Thymus (tissue), 11 donors: ENCODE measurements around the gene SURF1. TPM values are rescaled to one million over a fixed set of nuclear protein-coding genes. Genes with fewer than 3 reads are reported as not detected.
A peak's percentile ranks its signal among the peaks of the same experiment; 100 is the strongest.

ENCODE experiments used
- DNase-seq, 9 donors: peaks; one replicate each; pipeline ENCODE4 v3.0.0-alpha.2; 2013; ENCODE audit warnings: low spot score in 9 of 9, low read depth in 6 of 9, missing footprints in 1 of 9
- H3K27ac ChIP-seq, 2 donors: one replicate each; pipeline ENCODE4 v1.5.1; 2013; ENCODE audit warnings: control low read depth in 1 of 2, low read depth in 1 of 2, low read length in 1 of 2, mild to moderate bottlenecking in 1 of 2, moderate library complexity in 1 of 2
- H3K27me3 ChIP-seq, 2 donors: one replicate each; pipeline ENCODE4 v1.5.1; 2013; ENCODE audit warnings: low read length in 1 of 2; ENCODE audit not compliant: control insufficient read depth in 2 of 2, insufficient read depth in 1 of 2
- H3K36me3 ChIP-seq, 2 donors: one replicate each; pipeline ENCODE4 v1.5.1; 2013; ENCODE audit warnings: low read length in 1 of 2, mild to moderate bottlenecking in 1 of 2, moderate library complexity in 1 of 2; ENCODE audit not compliant: control insufficient read depth in 2 of 2, insufficient read depth in 2 of 2
- H3K4me1 ChIP-seq, 2 donors: one replicate each; pipeline ENCODE4 v1.5.1; 2013; ENCODE audit warnings: low read length in 2 of 2; ENCODE audit not compliant: control insufficient read depth in 2 of 2, insufficient read depth in 2 of 2
- H3K4me3 ChIP-seq, 2 donors: one replicate each; pipeline ENCODE4 v1.5.1; 2013; ENCODE audit warnings: low read length in 2 of 2, control low read depth in 1 of 2, mild to moderate bottlenecking in 1 of 2
- H3K9me3 ChIP-seq, 2 donors: one replicate each; pipeline ENCODE4 v1.5.1; 2013; ENCODE audit warnings: low read length in 1 of 2, mild to moderate bottlenecking in 1 of 2; ENCODE audit not compliant: control insufficient read depth in 2 of 2, insufficient read depth in 1 of 2
- WGBS: extraction: QIAGEN DNeasy Blood & Tissue Kit; methylation state at CpG from one replicate; pipeline ENCODE4 v1.1.7; 2013; 5-methylcytosine and 5-hydroxymethylcytosine counted together
- polyA plus RNA-seq: library from polyadenylated mRNA; stranded (reverse); fragments of 200-250 nt; gene quantifications from one replicate; pipeline ENCODE4 v1.2.3, GENCODE V29; 2013
- total RNA-seq: library from RNA; stranded (reverse); fragments of 120-200 nt; gene quantifications from one replicate; pipeline ENCODE4 v1.2.4, GENCODE V29; 2013
- donor health status: healthy.

Gene SURF1
- total and polyA plus RNA-seq, 2 donors = 31.9 to 84.0 TPM

DNA sequence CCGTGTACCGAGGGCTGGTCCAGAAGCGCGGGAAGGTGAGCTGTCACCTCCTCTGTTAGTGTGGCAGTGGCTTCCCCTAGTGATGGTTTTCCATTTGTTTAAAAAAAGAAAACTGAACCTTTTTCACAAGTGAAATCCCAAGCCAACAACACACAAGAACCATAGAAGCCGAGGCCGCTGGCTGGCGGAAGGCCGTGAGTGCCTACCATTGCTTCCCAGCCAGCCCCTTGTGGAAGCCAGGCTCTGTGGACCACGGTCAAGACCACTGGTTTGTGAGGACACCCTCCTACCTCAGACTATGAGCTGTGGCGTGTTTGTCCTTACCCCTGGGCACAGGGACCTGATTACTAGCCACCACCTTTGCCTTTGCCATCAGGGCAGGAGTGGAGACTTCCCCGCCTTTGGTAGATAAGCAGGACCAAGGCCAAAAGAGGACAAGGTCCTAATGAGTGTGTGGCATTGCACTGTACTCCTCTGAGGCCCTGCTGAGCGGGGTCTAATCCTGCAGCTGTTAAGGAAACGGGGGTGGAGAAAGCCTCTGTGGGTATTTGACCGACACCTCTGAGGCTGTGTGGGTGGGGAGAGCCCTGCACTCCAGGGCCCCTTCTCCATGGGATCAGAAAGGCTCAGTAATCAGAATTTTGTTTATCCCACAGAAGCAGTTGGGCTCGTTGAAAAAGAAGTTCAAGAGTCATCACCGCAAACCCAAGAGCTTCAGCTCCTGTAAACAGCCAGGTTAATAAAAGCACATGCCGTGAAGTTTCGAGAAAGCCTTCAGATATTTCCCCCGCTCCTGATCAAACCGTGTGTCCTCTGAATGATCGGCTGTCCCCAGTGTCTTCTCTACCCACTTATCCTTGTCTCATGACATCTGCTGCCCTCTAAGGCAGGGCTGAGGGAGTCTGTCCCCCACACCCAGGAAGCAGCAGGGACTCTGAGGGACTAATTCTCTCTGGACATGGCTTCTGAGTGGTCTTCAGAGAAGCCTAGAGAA lies 4.4 kb upstream of the SURF1 start:
- peaks cover 10 to 20% of the 10 kb centered on the region in 2 donors for H3K4me1 ChIP-seq
- H3K36me3 ChIP-seq = peaks cover 61 to 62% of the 10 kb centered on the region in 2 donors
- no peaks in the 10 kb centered on the region for H3K27me3 ChIP-seq
- DNase-seq = no peak
- H3K27ac ChIP-seq = no peak overlapping the region
- 94% methylated on average over 21 of the region's 21 CpGs for WGBS
- H3K9me3 ChIP-seq = no peaks in the 10 kb centered on the region
- H3K4me3 ChIP-seq = no peak overlapping the region

DNA sequence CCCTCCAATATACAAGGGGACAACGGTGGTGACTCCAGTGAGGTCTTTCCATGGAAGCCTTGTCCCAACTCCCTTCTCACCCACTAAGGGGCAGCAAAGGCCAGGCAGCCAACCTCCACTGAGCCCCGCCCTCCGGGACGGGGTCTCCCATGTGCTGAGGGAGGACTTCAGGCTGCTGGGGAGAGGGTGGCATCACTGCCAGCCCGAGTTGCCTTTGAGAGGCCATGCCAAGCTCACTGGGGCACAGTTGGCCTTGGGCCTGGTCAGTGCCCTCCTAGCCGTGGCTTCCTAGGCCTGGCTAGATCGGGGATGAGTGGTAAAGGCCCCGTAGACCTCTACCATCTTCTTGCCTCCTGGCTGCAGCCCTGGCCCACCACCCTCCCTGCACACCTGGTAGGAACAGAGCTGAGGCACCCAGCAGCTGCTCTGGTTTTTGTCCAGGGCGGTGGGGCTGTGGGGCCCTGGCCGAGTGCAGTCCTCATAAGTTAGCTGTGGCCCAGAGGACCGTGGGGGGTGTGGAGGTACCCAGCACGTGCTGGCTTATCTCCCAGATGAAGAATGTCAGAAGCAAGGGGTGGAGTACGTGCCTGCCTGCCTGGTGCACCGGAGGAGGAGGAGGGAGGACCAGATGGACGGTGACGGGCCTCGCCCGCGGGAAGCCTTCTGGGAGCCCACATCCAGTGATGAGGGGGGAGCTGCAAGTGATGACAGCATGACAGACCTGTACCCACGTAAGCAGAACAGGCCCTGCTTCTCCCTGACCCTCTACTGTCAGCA lies 3.3 kb upstream of the SURF1 start:
- H3K4me1 ChIP-seq = peaks cover 13 to 23% of the 10 kb centered on the region in 2 donors
- no peaks in the 10 kb centered on the region for H3K27me3 ChIP-seq
- 93% methylated on average over 20 of the region's 20 CpGs for WGBS
- no peak overlapping the region for H3K4me3 ChIP-seq
- H3K27ac ChIP-seq = no peak overlapping the region
- no peak for DNase-seq
- H3K9me3 ChIP-seq = no peaks in the 10 kb centered on the region
- peaks cover 52% of the 10 kb centered on the region in 2 donors for H3K36me3 ChIP-seq

DNA sequence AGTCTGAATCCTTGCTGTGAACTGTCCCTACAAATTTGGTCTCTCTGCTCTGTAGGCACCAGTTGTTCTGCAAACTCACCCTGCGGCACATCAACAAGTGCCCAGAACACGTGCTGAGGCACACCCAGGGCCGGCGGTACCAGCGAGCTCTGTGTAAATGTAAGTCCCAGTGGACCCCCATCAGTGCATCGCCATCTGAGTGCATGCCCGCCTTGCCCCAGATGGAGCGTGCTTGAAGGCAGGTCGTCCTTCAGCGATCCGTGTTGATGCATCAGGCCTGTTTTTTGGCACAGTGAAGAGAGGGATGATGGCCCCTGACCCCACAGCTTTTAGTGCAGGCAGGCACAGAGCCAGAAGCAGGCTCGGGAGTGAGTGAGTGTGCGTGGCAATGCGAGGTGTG lies 1.4 kb upstream of the SURF1 start:
- WGBS = 98% methylated on average over 14 of the region's 14 CpGs
- H3K27me3 ChIP-seq = no peaks in the 10 kb centered on the region
- H3K4me3 ChIP-seq = no peak overlapping the region
- no peak for DNase-seq
- peaks cover 49 to 54% of the 10 kb centered on the region in 2 donors for H3K36me3 ChIP-seq
- H3K4me1 ChIP-seq = peaks cover 13 to 23% of the 10 kb centered on the region in 2 donors
- H3K9me3 ChIP-seq = no peaks in the 10 kb centered on the region
- no peak overlapping the region for H3K27ac ChIP-seq

DNA sequence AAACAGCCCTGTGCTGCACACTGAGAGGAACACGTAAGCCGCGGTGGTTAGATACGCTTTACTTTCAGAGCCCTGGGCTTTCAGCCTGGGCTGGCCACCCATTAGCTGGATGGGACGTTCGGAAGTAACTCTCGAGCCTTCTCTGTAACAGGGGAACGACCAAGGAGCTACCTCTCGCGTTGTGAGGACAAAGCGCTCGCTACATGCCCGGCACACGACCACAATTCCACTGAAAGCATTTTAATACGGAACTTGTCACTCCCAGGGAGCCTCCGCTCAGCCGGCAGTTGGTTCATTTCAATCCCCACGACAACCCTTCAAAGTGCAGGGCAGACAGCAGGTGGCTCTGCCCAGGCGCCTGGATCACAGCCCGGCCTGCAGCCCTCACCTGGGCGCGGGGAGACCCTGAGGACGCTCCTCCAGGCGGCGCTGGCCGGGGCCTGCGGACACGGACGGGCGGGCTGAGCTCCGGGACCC lies 368 bp downstream of the SURF1 start:
- peaks cover 49 to 56% of the 10 kb centered on the region in 2 donors for H3K36me3 ChIP-seq
- 1% methylated on average over 31 of the region's 31 CpGs for WGBS

DNA sequence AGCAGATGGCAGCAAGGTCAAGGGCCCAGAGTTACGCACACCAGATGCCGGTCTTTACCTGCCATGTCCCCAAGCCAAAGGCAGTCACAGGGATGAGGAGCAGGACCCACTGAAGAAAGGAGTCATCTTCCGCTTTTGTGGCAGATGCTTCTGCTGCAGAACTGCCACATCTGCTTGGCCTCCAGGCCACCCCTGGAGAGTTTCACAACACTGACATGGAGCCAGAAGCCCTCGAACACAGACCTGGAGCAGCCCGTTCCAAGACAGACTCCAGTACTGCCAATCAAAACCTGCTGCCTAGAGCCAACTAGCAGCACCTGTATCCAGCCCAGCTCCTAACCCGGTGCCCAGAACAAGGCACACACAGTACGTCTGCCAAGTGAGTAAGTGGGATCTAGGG lies 1.5 kb downstream of the SURF1 start:
- Histone ChIP-seq H3K4me3 (no peak overlapping the region), H3K4me1 (peaks cover 13 to 25% of the 10 kb centered on the region in 2 donors), H3K27ac (no peak overlapping the region), H3K9me3 (no peaks in the 10 kb centered on the region), H3K27me3 (no peaks in the 10 kb centered on the region), H3K36me3 (peaks cover 49 to 56% of the 10 kb centered on the region in 2 donors)
- 98% methylated on average over 7 of the region's 7 CpGs for WGBS
- DNase-seq = no peak

More for the DNA sequence above, 368 bp downstream of the SURF1 start:
- Histone ChIP-seq H3K27ac (peak overlapping the region; percentile 38 to 60), H3K27me3 (no peaks in the 10 kb centered on the region), H3K4me1 (peaks cover 13 to 23% of the 10 kb centered on the region in 2 donors), H3K9me3 (no peaks in the 10 kb centered on the region), H3K4me3 (peak overlapping the region; percentile 74 to 75)
- no peak for DNase-seq

DNA sequence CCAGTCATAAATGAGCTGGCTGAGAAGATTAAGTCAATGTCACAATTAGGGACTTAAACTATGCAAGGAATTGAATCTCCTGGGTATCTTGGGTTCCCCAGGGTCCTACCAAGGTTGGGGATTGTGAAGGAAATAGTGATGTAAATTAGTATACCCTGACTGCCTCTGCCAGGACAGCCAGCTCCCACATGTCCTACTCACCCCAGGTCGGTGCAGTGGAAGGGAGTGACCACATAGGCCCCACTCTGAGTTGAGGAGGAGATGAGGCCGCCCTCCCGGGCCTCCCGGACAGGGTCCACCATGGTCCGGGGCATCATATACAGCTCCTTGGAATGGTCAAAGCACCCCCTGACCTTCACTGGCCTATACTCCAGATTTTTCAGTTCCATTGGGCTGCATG lies 2.7 kb downstream of the SURF1 start:
- WGBS = 96% methylated on average over 5 of the region's 5 CpGs
- DNase-seq = no peak
- no peaks in the 10 kb centered on the region for H3K27me3 ChIP-seq

DNA sequence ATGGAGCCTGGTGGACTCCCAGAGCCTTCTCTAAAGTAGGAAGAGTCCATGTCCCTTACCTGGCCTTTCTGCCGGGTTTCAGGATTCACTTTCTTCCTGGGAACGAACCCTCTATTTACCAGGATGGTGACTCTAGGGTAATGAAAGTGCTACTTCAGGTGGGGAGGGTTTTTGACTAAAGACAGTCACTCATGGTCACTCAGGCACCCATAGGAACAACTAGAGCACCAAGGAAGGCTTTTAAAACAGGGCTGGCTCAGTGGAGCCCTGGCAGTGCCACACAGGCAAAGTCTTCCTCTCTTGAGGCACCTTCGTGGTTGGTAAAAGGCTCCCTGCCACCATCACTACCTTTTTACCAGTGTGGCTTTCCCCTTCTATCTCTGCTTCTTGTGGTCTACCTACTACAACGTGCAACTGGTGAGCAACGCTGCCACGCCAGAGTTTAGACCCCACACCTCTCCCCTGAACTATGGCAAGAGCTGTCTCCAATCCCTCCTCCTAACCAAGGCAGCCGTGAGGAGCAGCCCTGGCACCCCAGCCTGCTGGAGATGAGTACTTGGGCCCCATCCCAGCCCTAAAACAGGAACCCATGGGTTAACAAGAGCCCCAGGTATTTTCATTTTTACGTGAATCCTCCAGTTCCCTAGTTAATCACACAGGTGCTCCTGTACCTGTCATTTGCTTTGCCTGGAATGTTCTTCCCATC lies 3.5 kb downstream of the SURF1 start:
- DNase-seq = no peak
- 90% methylated on average over 8 of the region's 8 CpGs for WGBS
- H3K27ac ChIP-seq = no peak overlapping the region
- H3K4me1 ChIP-seq = peaks cover 17 to 35% of the 10 kb centered on the region in 2 donors
- H3K36me3 ChIP-seq = peaks cover 51 to 54% of the 10 kb centered on the region in 2 donors
- no peaks in the 10 kb centered on the region for H3K27me3 ChIP-seq
- H3K4me3 ChIP-seq = no peak overlapping the region
- H3K9me3 ChIP-seq = no peaks in the 10 kb centered on the region

More for the DNA sequence above, 2.7 kb downstream of the SURF1 start:
- H3K4me1 ChIP-seq = peaks cover 17 to 37% of the 10 kb centered on the region in 2 donors
- no peak overlapping the region for H3K27ac ChIP-seq
- no peak overlapping the region for H3K4me3 ChIP-seq
- H3K9me3 ChIP-seq = no peaks in the 10 kb centered on the region
- H3K36me3 ChIP-seq = peaks cover 51 to 57% of the 10 kb centered on the region in 2 donors

DNA sequence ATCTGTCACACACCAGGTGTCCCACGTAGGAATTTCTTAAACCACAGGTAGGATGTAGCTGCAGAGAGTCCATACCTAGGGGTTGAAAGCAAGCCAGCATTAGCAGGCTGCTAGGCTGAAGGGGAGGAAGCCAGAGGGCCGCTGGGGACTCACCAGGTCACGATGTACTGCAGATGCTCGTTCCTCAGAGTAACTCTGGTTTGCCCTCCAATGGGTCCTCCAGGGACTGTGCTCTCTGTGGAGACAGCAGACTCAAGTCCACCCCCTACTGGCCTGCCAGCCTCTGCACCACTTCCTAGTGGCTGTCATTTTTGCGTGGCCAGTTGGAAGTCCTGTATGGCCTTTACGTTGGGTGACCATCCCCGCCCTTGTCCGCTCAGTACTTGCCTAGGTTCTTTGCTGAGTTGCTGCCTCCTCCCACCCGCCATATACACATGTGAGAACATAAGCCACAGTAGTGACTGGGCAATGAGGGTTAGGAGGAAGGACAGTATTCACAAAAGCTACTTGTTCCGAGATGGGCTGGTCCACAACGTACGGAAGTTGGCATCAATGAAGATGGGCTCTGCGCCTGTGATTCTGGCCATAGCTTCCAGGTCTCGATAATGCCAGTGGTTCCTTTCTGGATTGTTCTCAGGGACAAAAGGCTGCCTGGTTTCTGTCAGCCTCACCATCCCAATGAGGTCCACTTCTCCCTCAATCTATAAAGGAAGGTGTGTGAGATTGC lies 4.2 kb downstream of the SURF1 start:
- H3K27ac ChIP-seq = no peak overlapping the region
- peaks cover 51 to 54% of the 10 kb centered on the region in 2 donors for H3K36me3 ChIP-seq
- no peak for DNase-seq
- no peaks in the 10 kb centered on the region for H3K27me3 ChIP-seq
- H3K4me1 ChIP-seq = peaks cover 18 to 29% of the 10 kb centered on the region in 2 donors
- WGBS = 91% methylated on average over 14 of the region's 14 CpGs
- no peaks in the 10 kb centered on the region for H3K9me3 ChIP-seq
- no peak overlapping the region for H3K4me3 ChIP-seq
